ENCODE measurements around the gene ADAP1. TPM values are rescaled to one million over a fixed set of nuclear protein-coding genes. Genes with fewer than 3 reads are reported as not detected.

Gene ADAP1
- total RNA-seq, 1 experiment from 2014 or later, result 6.2 TPM

- Histone ChIP-seq H2AK5ac (ENCODE audit: insufficient read length, low read length) (no peak overlapping the region), H3K14ac (ENCODE audit: insufficient read depth, low read length) (no peak overlapping the region; the same call in 1 of the 2 replicates), H2AFZ (ENCODE audit: low read length) (no peak overlapping the region), H4K5ac (ENCODE audit: insufficient read length, low read depth, low read length) (no peak overlapping the region), H3K23me2 (ENCODE audit: insufficient read length, low read depth, low read length, poor library complexity, severe bottlenecking) (no peaks in the 10 kb centered on the region), H3T11ph (ENCODE audit: low read length) (no peak overlapping the region), H3K27me3 (ENCODE audit: insufficient read depth, low read length) (no peaks in the 10 kb centered on the region), H2BK15ac (ENCODE audit: low read depth, low read length) (no peak overlapping the region), H3K4me1 (ENCODE audit: insufficient read depth, low read length) (no peaks in the 10 kb centered on the region), H3K4me2 (ENCODE audit: insufficient read depth, insufficient read length, low read length) (no peak overlapping the region), H3K18ac (ENCODE audit: insufficient read length, low read depth, low read length) (no peak overlapping the region), H4K20me1 (ENCODE audit: control insufficient read depth, insufficient read depth, insufficient read length) (no peaks in the 10 kb centered on the region), H3K9ac (ENCODE audit: extremely low read depth, insufficient read length, low read length) (no peak overlapping the region), H3K56ac (ENCODE audit: insufficient read length, low read depth, low read length) (no peak overlapping the region), H3K9me3 (ENCODE audit: control insufficient read depth, low read depth, low read length) (no peaks in the 10 kb centered on the region), H4K91ac (ENCODE audit: insufficient read length, low read depth, low read length) (no peak overlapping the region), H3K79me2 (ENCODE audit: insufficient read depth, low read length) (no peaks in the 10 kb centered on the region), H2BK120ac (ENCODE audit: low read depth, low read length, poor library complexity, severe bottlenecking) (no peak overlapping the region), H3K23ac (ENCODE audit: insufficient read length, low read depth, low read length) (no peak overlapping the region), H4K8ac (replicated peaks; ENCODE audit: insufficient read length, low read depth, low read length) (no peak overlapping the region), H2BK20ac (ENCODE audit: low read depth, low read length, poor library complexity, severe bottlenecking) (no peak overlapping the region), H2BK5ac (ENCODE audit: insufficient read length, low read length) (no peak overlapping the region), H3K79me1 (ENCODE audit: insufficient read depth, low read depth, low read length, poor library complexity, severe bottlenecking) (no peaks in the 10 kb centered on the region), H2BK12ac (ENCODE audit: insufficient read length, low read depth, low read length) (no peak overlapping the region), H3K27ac (ENCODE audit: insufficient read length, low read depth, low read length) (no peak overlapping the region), H3K4ac (ENCODE audit: low read depth, low read length) (no peak overlapping the region)
- no peaks in the 10 kb centered on the region; a peak in 1 of 7 replicates for H3K36me3 Mint-ChIP-seq (ENCODE audit: insufficient read depth in 1 of 3, low read depth in 3 of 3)
- no peaks in the 10 kb centered on the region; a peak in 1 of 5 replicates for H3K9me3 Mint-ChIP-seq
- H3K4me1 Mint-ChIP-seq, result peaks cover 4 to 5% of the 10 kb centered on the region in 2 experiments; a peak in 2 of 4 replicates
- no peak overlapping the region; a peak in 1 of 7 replicates for H3K27ac Mint-ChIP-seq
- no peak overlapping the region for H3K4me3 Mint-ChIP-seq
- no peaks in the 10 kb centered on the region for H3K27me3 Mint-ChIP-seq (ENCODE audit: low read depth)
- WGBS (ENCODE audit: extremely low coverage, insufficient read length, low lambda C conversion rate), result no CpG with 5 or more reads among the region's 21 CpGs
- TF ChIP-seq CTCF (conservative IDR thresholded peaks at IDR 0.05), result no peak
- DNase-seq, result no peak
Observed at GRCh38 chr7:931871-932650, 22.4 kb downstream of the ADAP1 start.

All from H9 (cell line).